Kidney (tissue), 14 donors: ENCODE measurements around the gene LAMP5. TPM values are rescaled to one million over a fixed set of nuclear protein-coding genes. Genes with fewer than 3 reads are reported as not detected.

Experiments
- DNase-seq, 5 donors: peaks; one replicate each; pipeline ENCODE4 v3.0.0-alpha.2; 2013 to 2020
- FAIRE-seq: peaks from 2 replicates; lab custom pipeline; 2012; peaks lifted over from hg19 to GRCh38; lab: Jason Lieb, UNC
- H3K27ac ChIP-seq, 2 donors: one replicate each; pipeline ENCODE4 v1.7.0; 2013; ENCODE audit warnings: low read depth in 2 of 2, low read length in 2 of 2, inconsistent platforms in 1 of 2
- H3K27me3 ChIP-seq: one replicate; pipeline ENCODE4 v1.7.1; 2013; ENCODE audit warnings: low read length, inconsistent platforms; ENCODE audit not compliant: control insufficient read depth, insufficient read depth
- H3K36me3 ChIP-seq, 3 donors: one replicate each; pipeline versions ENCODE4 v1.7.0 to v1.7.1; 2013; ENCODE audit warnings: low read length in 3 of 3, control low read depth in 1 of 3, inconsistent platforms in 1 of 3; ENCODE audit not compliant: insufficient read depth in 3 of 3, control insufficient read depth in 2 of 3
- H3K4me1 ChIP-seq, 3 donors: one replicate each; pipeline versions ENCODE4 v1.7.0 to v1.7.1; 2013; ENCODE audit warnings: low read length in 3 of 3, inconsistent platforms in 1 of 3, low read depth in 1 of 3; ENCODE audit not compliant: control insufficient read depth in 2 of 3, insufficient read depth in 2 of 3
- H3K4me3 ChIP-seq, 3 donors: one replicate each; pipeline versions ENCODE4 v1.7.0 to v1.8.1; 2013; ENCODE audit warnings: low read length in 3 of 3, control low read depth in 1 of 3, inconsistent platforms in 1 of 3
- H3K9ac ChIP-seq, 3 donors: one replicate each; pipeline versions ENCODE4 v1.7.0 to v1.7.1; 2013; ENCODE audit warnings: low read length in 3 of 3, control low read depth in 1 of 3, inconsistent platforms in 1 of 3
- H3K9me3 ChIP-seq, 3 donors: one replicate each; pipeline versions ENCODE4 v1.7.0 to v1.7.1; 2013; ENCODE audit warnings: low read length in 3 of 3, control low read depth in 1 of 3, inconsistent platforms in 1 of 3; ENCODE audit not compliant: control insufficient read depth in 2 of 3, insufficient read depth in 1 of 3
- intact Hi-C: fragments of 100-400 bp; cut with DNase I; formaldehyde crosslinking; loops from one replicate; pipeline ENCODE4 v1.11.1; 2022
- polyA plus RNA-seq: library from polyadenylated mRNA; stranded (reverse); fragments of 350-450 nt; fragmentation: Illumina TruSeq; extraction: RNeasy Lipid Tissue Mini Kit (QIAGEN cat#74804); gene quantifications from one replicate; pipeline ENCODE4 v1.2.3, GENCODE V29; 2014; ENCODE audit warnings: low read depth, low replicate concordance; ENCODE audit not compliant: insufficient read depth
- total RNA-seq: library from RNA; stranded (reverse); fragmentation: NEBNext Ultra II Directional; extraction: Animal tissue kit (Norgen Biotek cat#: 25700); gene quantifications from one replicate; pipeline ENCODE4 v1.2.1, GENCODE V29; 2021
- TF ChIP-seq, protein P1 (sequence below): IDR thresholded peaks from 3 replicates; pipeline ENCODE4 v1.5.1; 2012; ENCODE audit warnings: mild to moderate bottlenecking, moderate library complexity, borderline replicate concordance; ENCODE audit not compliant: insufficient read depth; ENCODE audit errors: extremely low read depth
- donor health status: control.
- donor health status: control.
- donor health status: control.
- donor health status: control.
- donor health status: control.
- donor health status: DM: yes; HTN: yes; CAD: no.
- donor health status: Normal renal cell carcinoma (clear cell type).

The LAMP5 gene
- total and polyA plus RNA-seq, 2 donors from 2014 or later = 0.82 to 3.2 TPM

DNA sequence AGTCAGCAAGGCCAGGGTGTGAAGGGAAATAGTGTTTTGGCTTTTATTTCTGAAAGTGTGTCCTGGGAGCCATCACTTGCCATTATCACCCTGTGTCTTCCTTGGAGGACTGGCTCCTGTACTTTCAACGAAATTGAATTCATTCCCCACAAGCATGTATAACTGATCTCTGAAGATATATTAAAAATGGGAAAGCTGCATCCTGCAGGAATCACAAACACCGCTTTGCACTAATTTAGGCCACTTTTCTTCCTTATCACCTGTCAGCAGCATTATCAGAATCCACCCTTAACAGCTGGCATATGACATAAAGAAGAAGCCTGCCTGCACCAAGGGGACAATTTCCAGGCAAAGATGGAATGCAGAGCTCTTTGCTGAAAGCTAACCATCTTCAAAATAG lies 56.2 kb downstream of the LAMP5 start:
- Histone ChIP-seq H3K36me3 (no peaks in the 10 kb centered on the region), H3K4me3 (no peak overlapping the region), H3K4me1 (no peaks in the 10 kb centered on the region), H3K27me3 (no peaks in the 10 kb centered on the region), H3K27ac (no peak overlapping the region), H3K9ac (no peak overlapping the region), H3K9me3 (no peaks in the 10 kb centered on the region)
- TF ChIP-seq, protein P1, sequence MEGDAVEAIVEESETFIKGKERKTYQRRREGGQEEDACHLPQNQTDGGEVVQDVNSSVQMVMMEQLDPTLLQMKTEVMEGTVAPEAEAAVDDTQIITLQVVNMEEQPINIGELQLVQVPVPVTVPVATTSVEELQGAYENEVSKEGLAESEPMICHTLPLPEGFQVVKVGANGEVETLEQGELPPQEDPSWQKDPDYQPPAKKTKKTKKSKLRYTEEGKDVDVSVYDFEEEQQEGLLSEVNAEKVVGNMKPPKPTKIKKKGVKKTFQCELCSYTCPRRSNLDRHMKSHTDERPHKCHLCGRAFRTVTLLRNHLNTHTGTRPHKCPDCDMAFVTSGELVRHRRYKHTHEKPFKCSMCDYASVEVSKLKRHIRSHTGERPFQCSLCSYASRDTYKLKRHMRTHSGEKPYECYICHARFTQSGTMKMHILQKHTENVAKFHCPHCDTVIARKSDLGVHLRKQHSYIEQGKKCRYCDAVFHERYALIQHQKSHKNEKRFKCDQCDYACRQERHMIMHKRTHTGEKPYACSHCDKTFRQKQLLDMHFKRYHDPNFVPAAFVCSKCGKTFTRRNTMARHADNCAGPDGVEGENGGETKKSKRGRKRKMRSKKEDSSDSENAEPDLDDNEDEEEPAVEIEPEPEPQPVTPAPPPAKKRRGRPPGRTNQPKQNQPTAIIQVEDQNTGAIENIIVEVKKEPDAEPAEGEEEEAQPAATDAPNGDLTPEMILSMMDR = no peak
- FAIRE-seq = no peak
- no peak for DNase-seq
- intact Hi-C loops = no loop called here

DNA sequence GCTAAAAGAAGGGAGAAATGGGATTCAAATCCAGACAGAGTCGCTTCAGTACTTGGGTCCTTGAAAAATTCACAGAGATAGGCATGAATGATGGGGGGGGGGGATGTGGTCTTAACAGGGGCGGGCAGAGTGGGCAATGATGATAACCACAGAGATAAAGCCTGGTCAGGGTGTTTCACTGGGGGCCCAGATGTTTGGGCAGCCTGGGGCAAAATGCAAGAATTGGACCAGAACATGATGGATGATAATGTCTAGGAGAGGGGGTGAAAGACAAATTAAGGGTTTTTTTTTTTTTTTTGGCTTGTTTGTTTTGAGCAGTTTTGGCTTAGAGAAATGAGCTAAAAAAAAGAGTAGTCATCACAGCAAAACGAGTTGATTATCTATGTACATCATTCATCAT lies 57.4 kb downstream of the LAMP5 start:
- no peaks in the 10 kb centered on the region for H3K4me1 ChIP-seq
- intact Hi-C loops = no loop called here
- H3K36me3 ChIP-seq = no peaks in the 10 kb centered on the region
- H3K9me3 ChIP-seq = no peaks in the 10 kb centered on the region
- H3K27me3 ChIP-seq = no peaks in the 10 kb centered on the region
- DNase-seq (no peak), FAIRE-seq (no peak)
- no peak overlapping the region for H3K9ac ChIP-seq
- TF ChIP-seq, protein P1 = no peak
- H3K27ac ChIP-seq = no peak overlapping the region
- no peak overlapping the region for H3K4me3 ChIP-seq

DNA sequence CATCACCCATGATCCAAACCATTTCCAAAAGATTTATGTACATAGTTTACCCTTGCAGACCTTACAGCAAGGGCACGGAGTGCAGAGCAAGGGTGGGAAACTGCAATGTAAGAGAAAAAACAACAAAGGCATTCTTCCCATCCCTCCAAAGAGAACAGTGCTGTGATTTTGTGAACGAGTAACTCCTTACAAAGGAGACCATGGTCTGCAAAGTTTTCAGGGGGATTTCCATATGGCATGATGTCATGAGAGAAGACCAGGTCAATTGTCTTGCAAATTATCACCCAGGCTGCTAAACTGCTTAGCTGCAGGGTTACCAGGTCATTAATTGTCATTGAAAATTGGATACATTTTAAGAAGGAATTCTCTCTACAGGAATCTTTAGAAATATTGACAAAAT lies 58.3 kb downstream of the LAMP5 start:
- no peak overlapping the region for H3K4me3 ChIP-seq
- H3K9ac ChIP-seq = no peak overlapping the region
- FAIRE-seq (no peak), DNase-seq (peak in 2 of 5 donors; percentile 28 to 58)
- H3K36me3 ChIP-seq = no peaks in the 10 kb centered on the region
- H3K27me3 ChIP-seq = no peaks in the 10 kb centered on the region
- intact Hi-C loops = no loop called here
- no peaks in the 10 kb centered on the region for H3K9me3 ChIP-seq
- H3K4me1 ChIP-seq = no peaks in the 10 kb centered on the region
- TF ChIP-seq, protein P1 = no peak
- no peak overlapping the region for H3K27ac ChIP-seq
